ENCODE data around the gene CXCL5. TPM values are rescaled to one million over a fixed set of nuclear protein-coding genes. Genes with fewer than 3 reads are reported as not detected.

The CXCL5 gene
- polyA plus RNA-seq (2012; ENCODE audit: low read depth, missing spikeins), result not detected

DNA sequence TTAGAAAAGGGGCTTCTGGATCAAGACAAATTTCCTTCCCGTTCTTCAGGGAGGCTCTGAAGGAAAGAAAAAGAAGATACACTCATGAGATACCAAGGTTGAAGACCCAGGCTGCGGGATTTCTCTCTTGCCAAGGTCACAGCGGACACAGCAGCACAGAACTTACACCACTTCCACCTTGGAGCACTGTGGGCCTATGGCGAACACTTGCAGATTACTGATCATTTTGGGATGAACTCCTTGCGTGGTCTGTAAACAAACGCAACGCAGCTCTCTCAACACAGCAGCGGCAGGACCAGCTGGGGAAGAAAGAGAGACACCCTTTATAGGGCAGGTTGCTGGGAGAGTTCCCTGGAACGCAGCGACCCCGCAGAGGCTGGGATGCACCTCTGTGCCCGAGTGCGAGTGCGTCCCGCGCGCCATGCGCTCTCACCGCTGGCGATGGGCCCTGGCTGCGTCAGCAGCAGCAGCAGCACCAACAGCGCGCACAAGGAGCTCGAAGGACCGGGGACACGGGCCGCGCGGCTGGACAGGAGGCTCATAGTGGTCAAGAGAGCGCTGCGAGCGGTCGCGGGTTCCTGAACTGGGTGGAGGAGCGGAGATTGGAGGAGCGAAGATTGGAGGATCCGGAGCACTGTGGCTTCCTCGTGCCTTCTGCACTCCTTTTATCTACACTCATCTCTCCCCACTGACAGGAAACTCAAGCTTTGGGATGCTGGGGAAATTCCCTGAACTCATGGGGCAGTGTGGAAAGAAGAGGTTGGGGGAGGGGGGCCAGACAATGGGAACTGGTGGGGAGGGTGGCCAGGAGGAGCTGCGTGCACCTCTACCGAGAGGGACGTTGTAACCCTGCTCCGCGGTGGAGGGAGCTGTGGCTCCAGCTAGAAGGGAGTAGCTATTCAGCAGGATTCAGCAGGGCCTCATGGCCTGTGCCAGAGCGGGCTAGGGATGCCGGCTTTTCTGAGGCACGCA, at the start of gene CXCL5:
Gene CXCL5 (minus strand): TSS at position 638 of the 972 bp plus-strand sequence. CDS start 96 bp downstream, at position 542.
- FAIRE-seq (no peak), DNase-seq (ENCODE audit: insufficient read length, low spot score) (no peak)
- no peak for TF ChIP-seq POLR2AphosphoS5 (IDR thresholded peaks at IDR 0.05; ENCODE audit: low read depth, low read length)
- no peak for TF ChIP-seq POLR2A (IDR thresholded peaks at IDR 0.05; ENCODE audit: low read depth, low read length)
- no peak for TF ChIP-seq SPI1 (IDR thresholded peaks at IDR 0.05; ENCODE audit: low read depth, low read length)
- no peak for TF ChIP-seq POU2F2 (IDR thresholded peaks at IDR 0.05; ENCODE audit: low read depth, low read length)
- TF ChIP-seq TAF1 (IDR thresholded peaks at IDR 0.05; ENCODE audit: low read depth, low read length), result no peak
- TF ChIP-seq PAX5 (IDR thresholded peaks at IDR 0.05; ENCODE audit: insufficient read depth, low read length, severe bottlenecking), result no peak

DNA sequence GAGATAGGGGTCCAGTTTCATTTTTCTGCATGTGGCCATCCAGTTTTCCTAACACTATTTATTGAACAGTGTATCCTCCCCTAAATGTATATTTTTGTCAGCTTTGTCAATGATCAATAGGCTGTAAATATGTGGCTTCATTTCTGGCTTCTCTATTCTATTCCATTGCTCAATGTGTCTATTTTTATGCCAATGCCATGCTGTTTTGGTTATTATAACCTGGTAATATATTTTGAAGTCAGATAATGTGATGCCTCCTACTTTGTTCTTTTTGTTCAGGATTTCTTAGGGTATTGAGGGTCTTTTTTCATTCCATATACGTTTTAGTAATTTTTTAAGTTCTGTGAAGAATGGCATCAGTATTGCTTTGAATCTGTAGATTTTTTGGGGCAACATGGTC, 48.7 kb upstream of the CXCL5 start:
- FAIRE-seq (no peak), DNase-seq (ENCODE audit: insufficient read length, low spot score) (no peak)
- TF ChIP-seq POLR2AphosphoS5 (IDR thresholded peaks at IDR 0.05; ENCODE audit: low read depth, low read length) (no peak), PAX5 (IDR thresholded peaks at IDR 0.05; ENCODE audit: insufficient read depth, low read length, severe bottlenecking) (no peak), POLR2A (IDR thresholded peaks at IDR 0.05; ENCODE audit: low read depth, low read length) (no peak), POU2F2 (IDR thresholded peaks at IDR 0.05; ENCODE audit: low read depth, low read length) (no peak), SPI1 (IDR thresholded peaks at IDR 0.05; ENCODE audit: low read depth, low read length) (no peak), TAF1 (IDR thresholded peaks at IDR 0.05; ENCODE audit: low read depth, low read length) (no peak)

DNA sequence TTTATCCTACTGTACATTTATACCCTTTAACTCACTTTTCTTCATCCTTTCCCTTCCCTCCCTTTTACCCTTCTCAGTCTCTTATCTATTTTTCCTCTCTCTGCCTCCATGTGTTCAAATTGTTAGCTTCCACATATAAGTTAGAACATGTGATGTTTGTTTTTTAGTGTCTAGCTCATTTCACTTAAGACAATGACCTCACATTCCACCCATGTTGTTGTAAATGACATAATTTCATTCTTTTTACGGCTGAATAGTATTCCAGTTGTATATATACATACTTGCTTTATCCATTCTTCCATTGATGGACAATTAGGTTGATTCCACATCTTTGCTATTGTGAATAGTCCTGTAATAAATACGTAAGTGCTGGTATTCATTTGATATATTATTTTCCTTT, 47.3 kb upstream of the CXCL5 start:
- no peak for FAIRE-seq
- DNase-seq (ENCODE audit: insufficient read length, low spot score), result no peak
- no peak for TF ChIP-seq TAF1 (IDR thresholded peaks at IDR 0.05; ENCODE audit: low read depth, low read length)
- TF ChIP-seq PAX5 (IDR thresholded peaks at IDR 0.05; ENCODE audit: insufficient read depth, low read length, severe bottlenecking), result no peak
- TF ChIP-seq POLR2A (IDR thresholded peaks at IDR 0.05; ENCODE audit: low read depth, low read length), result no peak
- no peak for TF ChIP-seq SPI1 (IDR thresholded peaks at IDR 0.05; ENCODE audit: low read depth, low read length)
- TF ChIP-seq POLR2AphosphoS5 (IDR thresholded peaks at IDR 0.05; ENCODE audit: low read depth, low read length), result no peak
- TF ChIP-seq POU2F2 (IDR thresholded peaks at IDR 0.05; ENCODE audit: low read depth, low read length), result no peak

DNA sequence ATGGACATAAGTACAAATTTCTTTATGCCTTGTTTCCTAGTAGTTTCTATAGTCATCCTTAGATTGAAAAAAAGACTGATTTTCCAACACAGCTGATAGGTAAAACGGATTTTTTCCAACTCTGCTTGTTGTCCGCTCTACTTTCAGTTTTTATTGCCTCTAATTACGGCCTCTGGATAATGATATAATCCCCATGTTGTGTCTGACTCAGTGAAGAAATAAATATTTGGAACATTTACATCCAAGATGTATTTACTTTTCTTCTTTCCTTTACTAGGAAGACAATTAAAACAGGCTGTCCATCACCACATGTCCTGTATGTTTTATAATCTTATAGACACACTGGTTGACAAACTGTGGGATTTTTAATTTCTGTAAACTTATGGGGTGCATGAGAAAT, 46.8 kb upstream of the CXCL5 start:
- DNase-seq (ENCODE audit: insufficient read length, low spot score) (no peak), FAIRE-seq (no peak)
- TF ChIP-seq POLR2AphosphoS5 (IDR thresholded peaks at IDR 0.05; ENCODE audit: low read depth, low read length) (no peak), POU2F2 (IDR thresholded peaks at IDR 0.05; ENCODE audit: low read depth, low read length) (no peak), PAX5 (IDR thresholded peaks at IDR 0.05; ENCODE audit: insufficient read depth, low read length, severe bottlenecking) (no peak), POLR2A (IDR thresholded peaks at IDR 0.05; ENCODE audit: low read depth, low read length) (no peak)

DNA sequence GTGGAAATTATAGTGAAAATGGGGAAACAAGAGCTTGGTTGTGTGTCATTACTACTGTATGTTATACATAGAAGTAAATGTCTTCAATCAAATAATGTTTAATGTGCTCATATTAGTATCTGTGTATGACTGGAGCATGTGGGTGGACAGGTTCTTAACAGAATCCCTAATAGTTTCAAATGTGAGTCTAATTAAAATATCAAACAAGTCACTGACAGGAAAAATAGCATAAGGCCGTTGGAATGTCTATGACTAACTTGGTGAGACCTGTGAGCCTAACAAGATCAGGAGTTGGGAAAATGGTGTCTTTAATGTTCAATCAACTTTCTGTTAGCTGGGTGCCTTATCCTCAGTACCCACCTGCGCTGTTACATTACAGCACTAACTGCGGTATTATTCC, 46.2 kb upstream of the CXCL5 start:
- FAIRE-seq, result no peak

DNA sequence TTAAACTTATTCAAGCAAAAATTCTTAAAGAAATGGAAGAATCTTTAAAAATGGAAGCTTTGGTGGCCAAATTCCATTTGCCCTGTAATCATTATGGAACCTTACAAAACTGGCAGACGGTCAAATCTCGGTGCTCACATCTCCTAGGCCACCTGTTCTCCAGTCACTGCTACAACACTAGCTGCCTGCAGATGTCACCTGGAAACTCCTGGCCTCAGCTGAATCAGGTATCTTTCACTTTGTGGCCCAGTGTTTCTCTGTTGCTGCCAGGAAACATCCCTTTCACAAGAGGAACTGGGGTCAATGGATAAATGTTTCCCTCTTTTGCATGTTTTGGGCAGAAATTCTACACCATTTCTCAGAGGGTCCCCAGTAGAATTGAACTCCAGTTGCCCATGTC, 44.2 kb upstream of the CXCL5 start:
- FAIRE-seq, result no peak
- DNase-seq (ENCODE audit: insufficient read length, low spot score), result no peak
- no peak for TF ChIP-seq POLR2A (IDR thresholded peaks at IDR 0.05; ENCODE audit: low read depth, low read length)
- no peak for TF ChIP-seq SPI1 (IDR thresholded peaks at IDR 0.05; ENCODE audit: low read depth, low read length)
- TF ChIP-seq PAX5 (IDR thresholded peaks at IDR 0.05; ENCODE audit: insufficient read depth, low read length, severe bottlenecking), result no peak
- TF ChIP-seq TAF1 (IDR thresholded peaks at IDR 0.05; ENCODE audit: low read depth, low read length), result no peak
- TF ChIP-seq POLR2AphosphoS5 (IDR thresholded peaks at IDR 0.05; ENCODE audit: low read depth, low read length), result no peak
- no peak for TF ChIP-seq POU2F2 (IDR thresholded peaks at IDR 0.05; ENCODE audit: low read depth, low read length)

More for the DNA sequence above, 46.2 kb upstream of the CXCL5 start:
- no peak for DNase-seq (ENCODE audit: insufficient read length, low spot score)
- TF ChIP-seq SPI1 (IDR thresholded peaks at IDR 0.05; ENCODE audit: low read depth, low read length) (no peak), POLR2AphosphoS5 (IDR thresholded peaks at IDR 0.05; ENCODE audit: low read depth, low read length) (no peak), POU2F2 (IDR thresholded peaks at IDR 0.05; ENCODE audit: low read depth, low read length) (no peak), POLR2A (IDR thresholded peaks at IDR 0.05; ENCODE audit: low read depth, low read length) (no peak), PAX5 (IDR thresholded peaks at IDR 0.05; ENCODE audit: insufficient read depth, low read length, severe bottlenecking) (no peak), TAF1 (IDR thresholded peaks at IDR 0.05; ENCODE audit: low read depth, low read length) (no peak)

DNA sequence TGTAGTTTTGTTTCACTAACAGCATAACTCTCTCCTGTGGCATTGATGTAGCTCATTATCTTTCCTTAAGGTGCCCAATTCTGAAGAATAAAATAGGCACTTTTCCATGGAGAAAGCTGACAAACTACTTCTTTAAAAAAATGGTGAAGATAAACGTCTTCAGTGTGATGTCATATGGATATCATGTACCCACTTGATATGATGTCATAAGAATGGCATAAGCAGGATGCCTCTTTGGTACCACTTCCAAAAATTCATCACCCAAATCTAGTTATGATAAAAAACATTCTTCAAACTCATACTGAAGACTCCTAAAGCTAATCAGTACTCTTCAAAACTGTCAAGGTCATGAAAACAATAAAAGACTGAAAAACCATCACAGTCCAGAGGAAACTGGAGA, 42.9 kb upstream of the CXCL5 start:
- FAIRE-seq (no peak), DNase-seq (ENCODE audit: insufficient read length, low spot score) (no peak)
- no peak for TF ChIP-seq TAF1 (IDR thresholded peaks at IDR 0.05; ENCODE audit: low read depth, low read length)
- TF ChIP-seq PAX5 (IDR thresholded peaks at IDR 0.05; ENCODE audit: insufficient read depth, low read length, severe bottlenecking), result no peak
- TF ChIP-seq POLR2A (IDR thresholded peaks at IDR 0.05; ENCODE audit: low read depth, low read length), result no peak
- no peak for TF ChIP-seq POU2F2 (IDR thresholded peaks at IDR 0.05; ENCODE audit: low read depth, low read length)
- TF ChIP-seq POLR2AphosphoS5 (IDR thresholded peaks at IDR 0.05; ENCODE audit: low read depth, low read length), result no peak
- TF ChIP-seq SPI1 (IDR thresholded peaks at IDR 0.05; ENCODE audit: low read depth, low read length), result no peak

DNA sequence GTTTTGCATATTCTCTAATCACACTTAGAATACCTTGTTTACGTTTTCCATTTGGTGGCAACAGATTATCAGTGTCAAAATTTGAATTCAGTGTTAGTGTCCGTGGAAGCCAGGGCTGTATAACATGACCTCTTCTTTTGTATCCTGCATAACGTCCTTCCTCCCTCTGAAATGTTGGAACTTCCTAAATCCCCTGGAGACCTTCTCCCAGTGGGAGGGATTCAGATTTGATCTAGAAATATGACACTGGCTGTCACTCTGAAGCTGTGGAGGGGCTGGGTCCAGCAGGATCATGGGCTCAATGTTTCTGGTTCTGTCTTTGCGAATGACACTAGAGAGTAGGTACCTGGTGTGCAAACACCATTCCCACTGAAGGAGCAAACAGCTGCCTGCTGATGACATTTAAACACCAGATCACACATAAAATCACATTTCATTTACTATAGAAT, 40.9 kb upstream of the CXCL5 start:
- DNase-seq (ENCODE audit: insufficient read length, low spot score) (no peak), FAIRE-seq (no peak)
- TF ChIP-seq TAF1 (IDR thresholded peaks at IDR 0.05; ENCODE audit: low read depth, low read length) (no peak), PAX5 (IDR thresholded peaks at IDR 0.05; ENCODE audit: insufficient read depth, low read length, severe bottlenecking) (no peak)

DNA sequence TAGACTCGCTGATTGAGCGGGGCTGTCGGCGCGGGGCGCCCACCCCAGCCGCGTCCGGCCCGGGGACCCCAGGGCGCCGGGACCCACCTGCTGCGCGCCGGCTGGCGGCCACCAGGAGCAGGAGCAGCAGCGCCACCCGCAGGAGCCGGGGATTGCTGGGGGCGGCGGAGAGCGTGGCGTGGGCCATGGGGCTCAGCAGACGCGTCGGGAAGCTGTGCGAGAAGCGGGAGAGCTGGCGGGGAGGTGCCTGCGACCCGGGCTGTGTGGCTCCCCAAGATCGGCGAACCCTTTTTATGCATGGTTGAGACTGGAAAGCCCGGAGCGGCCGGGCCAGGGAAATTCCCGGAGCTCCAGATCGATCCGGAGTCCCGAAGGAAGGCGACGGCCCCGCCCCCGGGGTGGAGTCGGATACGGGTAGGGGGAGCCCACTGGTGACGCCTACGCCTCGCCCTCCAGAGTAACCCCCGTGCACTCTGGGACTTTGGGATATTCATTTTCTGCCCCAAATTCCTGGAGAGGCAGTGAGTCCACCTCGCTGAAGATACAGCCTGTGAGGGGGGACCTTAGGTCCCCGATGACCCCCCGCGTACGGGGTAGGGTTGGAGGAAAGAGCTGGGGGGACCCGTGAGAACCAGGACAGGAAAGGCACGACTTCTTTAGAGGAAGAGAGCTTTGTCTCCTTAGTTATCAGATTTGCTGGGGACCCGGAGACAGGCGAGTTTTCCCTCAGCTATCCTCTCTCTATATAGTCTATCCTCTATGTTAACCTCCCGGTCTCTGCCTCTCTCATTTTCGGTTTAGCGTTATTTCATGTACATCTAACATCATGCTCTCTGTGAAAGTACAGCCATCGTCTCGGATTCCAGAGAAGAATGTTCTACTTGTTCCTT, 40.2 kb upstream of the CXCL5 start, which contains the start of gene CXCL3:
Gene CXCL3 (minus strand): TSS at position 265 of the 890 bp plus-strand sequence. CDS start 78 bp downstream, at position 187.
- FAIRE-seq (peak; percentile 9), DNase-seq (ENCODE audit: insufficient read length, low spot score) (no peak)
- TF ChIP-seq POU2F2 (IDR thresholded peaks at IDR 0.05; ENCODE audit: low read depth, low read length) (no peak), SPI1 (IDR thresholded peaks at IDR 0.05; ENCODE audit: low read depth, low read length) (no peak), POLR2AphosphoS5 (IDR thresholded peaks at IDR 0.05; ENCODE audit: low read depth, low read length) (no peak), TAF1 (IDR thresholded peaks at IDR 0.05; ENCODE audit: low read depth, low read length) (no peak), PAX5 (IDR thresholded peaks at IDR 0.05; ENCODE audit: insufficient read depth, low read length, severe bottlenecking) (no peak), POLR2A (IDR thresholded peaks at IDR 0.05; ENCODE audit: low read depth, low read length) (no peak)
